NCI-H1105 treated with DMSO at 0.1 percent for 48 hours (cell line): ENCODE data around the gene KRTAP21-2.
"Not testable (repeated sequence)": the region's sequence is repeated elsewhere in the genome, so short reads cannot be mapped to it uniquely, and the experiment has no call there.

Experiments
- DNase-seq: peaks from one replicate; lab custom pipeline; 2025; lab: John Stamatoyannopoulos, UW

Gene KRTAP21-2

GRCh38 chr21:30747159-30747558, at the start of gene KRTAP21-2:
KRTAP21-2 (minus strand) TSS chr21:30747259; CDS start chr21:30747202, 57 bp downstream.
- no peak for DNase-seq

DNA sequence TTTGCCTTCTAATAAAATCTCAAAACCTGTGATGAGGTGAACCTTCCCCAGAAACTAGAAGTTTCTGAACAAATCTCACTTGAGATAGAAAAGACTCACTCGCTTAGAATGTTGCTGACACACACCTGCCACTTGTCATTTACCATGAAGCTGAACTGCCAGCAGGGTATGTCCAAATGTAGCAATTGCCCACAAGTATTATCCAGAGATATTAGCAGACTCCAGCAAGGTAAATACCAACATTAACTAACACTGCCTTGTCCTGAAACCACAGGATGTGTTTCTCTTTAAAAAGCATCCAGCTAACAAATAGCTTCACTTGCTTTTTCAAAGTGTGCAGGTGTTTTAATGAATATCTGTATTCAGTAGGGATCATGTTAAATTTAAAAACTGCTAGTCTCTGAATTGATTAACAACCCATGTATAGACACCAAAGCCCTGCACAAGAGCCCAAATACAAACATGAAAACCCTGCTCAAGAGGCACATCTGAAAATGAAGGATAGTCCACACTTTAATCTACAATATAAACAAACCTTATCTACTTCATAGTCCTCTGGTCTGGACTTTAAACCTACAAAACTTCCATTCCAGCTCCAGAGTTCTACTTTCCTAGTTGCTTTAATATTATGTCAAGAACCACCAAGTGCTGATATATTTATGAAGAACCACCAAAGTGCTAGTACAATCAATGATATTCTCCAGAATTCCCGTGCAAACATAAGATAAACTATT, 46.7 kb upstream of the KRTAP21-2 start:
- DNase-seq, result no peak

DNA sequence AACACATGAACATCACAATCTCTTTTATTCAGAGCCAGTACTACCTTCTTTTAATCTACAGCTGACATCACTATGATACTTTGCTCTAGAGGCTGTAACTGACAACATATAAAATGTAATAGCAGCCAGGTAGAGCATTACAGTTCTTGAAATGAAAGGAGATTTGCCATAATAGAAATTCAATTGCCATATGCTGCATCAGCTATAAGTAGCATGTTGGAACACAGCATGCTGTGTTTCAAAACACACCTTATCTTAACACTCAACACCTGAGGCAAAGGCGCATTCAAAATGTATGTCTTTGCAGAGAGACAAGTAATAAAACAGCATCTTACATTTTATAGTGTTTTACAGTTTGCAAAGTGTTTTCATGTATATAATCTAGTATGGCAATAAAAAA, 32.2 kb upstream of the KRTAP21-2 start:
- DNase-seq, result no peak

DNA sequence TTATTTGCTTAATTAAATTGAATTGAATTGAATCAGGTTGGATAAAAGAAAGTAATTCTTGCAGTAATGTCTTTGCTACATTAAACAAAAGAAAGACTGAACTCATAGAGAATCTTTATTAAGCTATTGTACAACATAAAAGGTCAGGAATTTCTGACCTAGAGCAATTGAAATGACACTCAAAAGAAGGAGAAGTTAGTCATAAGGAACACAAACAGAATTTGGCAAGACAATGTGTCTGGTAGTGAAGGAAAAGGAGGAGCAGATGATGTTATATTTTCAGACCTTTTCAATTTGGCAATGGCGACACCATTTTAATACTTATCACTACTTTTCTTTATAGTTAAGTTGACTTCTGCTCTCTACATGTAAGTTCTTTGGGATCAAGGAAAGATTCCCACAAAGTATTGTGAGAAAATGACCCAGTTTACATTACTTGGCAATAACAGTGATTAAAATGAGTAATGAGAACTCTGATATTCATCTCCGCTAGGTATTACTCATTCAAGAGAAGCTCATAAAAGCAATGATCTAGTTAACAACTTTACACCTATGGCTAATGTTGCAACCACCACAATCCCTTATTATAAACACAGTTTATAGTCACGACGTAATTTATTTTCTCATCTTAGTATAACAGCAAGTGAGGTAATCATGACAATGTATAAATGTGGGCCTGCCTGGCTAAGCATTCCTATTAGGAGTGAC, 22.8 kb upstream of the KRTAP21-2 start:
- DNase-seq, result no peak

GRCh38 chr21:30760776-30761175, 13.7 kb upstream of the KRTAP21-2 start:
- no peak for DNase-seq

DNA sequence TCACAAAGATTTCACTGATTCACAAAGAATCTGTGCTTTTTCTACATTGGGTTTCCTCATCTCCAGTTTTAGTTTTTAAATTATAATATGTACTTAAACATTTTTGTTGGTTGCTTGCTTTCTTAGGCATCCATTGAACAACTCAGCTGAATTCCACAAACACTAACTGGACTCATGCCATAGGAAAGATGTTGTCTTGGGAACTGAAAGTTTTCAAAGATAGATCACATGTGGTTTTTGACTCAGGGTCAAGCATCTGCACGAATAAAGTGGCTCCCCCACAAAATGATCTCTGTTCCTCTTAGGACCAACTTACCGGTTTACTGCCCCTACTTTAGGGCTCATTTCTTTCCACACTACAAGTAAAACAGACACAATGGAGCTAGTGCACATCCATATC, 11.2 kb upstream of the KRTAP21-2 start:
- DNase-seq, result no peak

DNA sequence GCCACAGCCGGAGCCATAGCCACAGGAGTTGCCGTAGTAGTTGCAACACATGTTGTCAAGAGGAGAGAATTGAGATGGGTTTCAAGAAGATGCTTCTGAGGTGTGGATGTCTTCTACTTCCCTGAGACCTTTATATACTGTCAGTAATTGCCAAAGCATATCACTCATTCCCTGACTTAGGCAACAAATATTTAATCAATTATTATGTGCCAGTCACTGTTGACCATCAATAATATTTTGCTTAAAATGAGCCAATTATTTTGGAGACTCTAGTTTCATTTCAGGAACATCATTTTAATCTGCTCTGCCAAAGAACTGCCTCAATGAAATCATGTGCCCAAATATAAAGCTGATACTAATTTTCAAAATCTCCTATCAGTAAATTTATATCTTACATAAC, 8.3 kb upstream of the KRTAP21-2 start, which contains the start of gene KRTAP21-1:
Gene KRTAP21-1 (minus strand): TSS at position 101 of the 400 bp plus-strand sequence. CDS start 50 bp downstream, at position 51.
- not testable (repeated sequence) for DNase-seq

DNA sequence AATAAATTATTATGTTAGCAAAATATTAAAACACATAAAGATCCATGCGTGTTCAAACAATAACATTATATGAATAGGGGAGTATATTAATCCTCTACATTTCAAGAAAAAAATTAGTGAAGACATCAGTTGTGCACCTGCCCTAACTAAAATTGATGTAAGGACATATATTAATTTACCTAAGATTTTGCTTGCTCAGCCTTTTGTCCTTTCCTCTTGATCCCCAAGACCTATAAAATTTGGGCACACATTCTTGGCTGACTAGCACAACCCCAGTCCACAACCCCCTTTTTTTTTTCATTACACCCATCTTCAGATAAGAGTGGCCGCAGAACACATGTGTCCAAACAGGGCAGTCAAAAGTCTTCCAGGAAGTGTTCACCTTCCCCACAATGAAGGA, 6.6 kb downstream of the KRTAP21-2 start:
- DNase-seq, result no peak

DNA sequence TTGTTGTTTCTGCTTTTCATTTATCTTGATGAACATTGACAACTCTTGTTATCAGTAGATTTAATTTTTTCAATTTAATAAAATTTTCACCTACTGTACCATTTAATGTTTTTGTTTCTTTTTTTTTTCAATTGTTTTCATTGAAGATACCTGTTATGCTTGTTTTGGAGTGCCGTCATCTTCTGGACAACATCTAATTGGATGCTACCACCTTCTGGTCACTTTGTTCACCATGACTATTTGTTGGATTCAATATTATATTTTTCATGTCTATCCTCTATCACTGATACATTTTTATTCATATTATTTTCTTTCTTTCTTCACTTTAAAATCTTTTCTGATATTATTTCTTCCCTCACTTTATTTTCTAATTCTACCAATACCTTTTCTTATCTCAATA, 14.0 kb downstream of the KRTAP21-2 start:
- no peak for DNase-seq

GRCh38 chr21:30726726-30727125, 20.3 kb downstream of the KRTAP21-2 start:
- no peak for DNase-seq

- no peak for DNase-seq
Measured at GRCh38 chr21:30719401-30719800, 27.7 kb downstream of the KRTAP21-2 start.

GRCh38 chr21:30718239-30718909, 28.7 kb downstream of the KRTAP21-2 start, which contains the start of gene KRTAP21-3:
KRTAP21-3 (minus strand) TSS chr21:30718777; CDS start chr21:30718759, 18 bp downstream.
- no peak for DNase-seq

DNA sequence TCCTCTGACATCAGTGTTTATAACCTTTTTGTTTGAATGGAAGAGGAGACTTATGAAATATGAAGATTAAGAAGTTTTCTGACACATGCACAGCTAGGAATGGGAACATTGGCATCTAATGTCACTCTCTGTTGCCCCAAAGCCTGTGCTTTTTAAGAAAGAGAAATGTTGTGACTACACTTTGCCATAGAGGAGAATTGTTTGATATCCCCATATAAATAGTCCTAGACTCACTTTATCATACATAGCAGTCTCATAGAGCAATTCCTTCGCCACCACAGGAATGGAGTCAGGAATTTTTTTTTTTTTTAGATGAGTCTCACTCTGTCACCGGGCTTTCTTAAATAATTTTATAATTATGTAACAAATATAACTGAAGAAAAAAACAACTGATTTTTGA, 30.0 kb downstream of the KRTAP21-2 start:
- DNase-seq, result no peak

GRCh38 chr21:30714946-30715345, 32.1 kb downstream of the KRTAP21-2 start:
- DNase-seq, result no peak

DNA sequence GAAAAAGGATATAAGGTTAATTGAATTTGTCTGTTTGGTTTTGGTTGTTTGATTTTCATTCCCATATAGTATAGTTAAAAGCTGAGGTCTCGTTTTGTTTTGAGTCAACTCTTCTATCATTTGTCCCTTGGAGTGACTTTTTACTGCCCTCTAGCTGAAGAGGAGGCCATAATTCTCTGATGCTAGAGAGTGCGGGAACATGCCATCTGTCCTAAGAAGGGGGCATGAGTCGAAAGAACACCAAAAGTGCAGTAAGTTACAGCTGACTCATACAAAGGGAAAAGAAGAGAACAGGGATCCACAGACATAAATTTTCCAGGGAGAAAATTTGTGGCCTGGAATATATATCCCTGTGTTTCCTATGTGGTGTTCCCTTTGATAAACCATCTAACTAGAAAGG, 32.6 kb downstream of the KRTAP21-2 start:
- DNase-seq, result no peak

DNA sequence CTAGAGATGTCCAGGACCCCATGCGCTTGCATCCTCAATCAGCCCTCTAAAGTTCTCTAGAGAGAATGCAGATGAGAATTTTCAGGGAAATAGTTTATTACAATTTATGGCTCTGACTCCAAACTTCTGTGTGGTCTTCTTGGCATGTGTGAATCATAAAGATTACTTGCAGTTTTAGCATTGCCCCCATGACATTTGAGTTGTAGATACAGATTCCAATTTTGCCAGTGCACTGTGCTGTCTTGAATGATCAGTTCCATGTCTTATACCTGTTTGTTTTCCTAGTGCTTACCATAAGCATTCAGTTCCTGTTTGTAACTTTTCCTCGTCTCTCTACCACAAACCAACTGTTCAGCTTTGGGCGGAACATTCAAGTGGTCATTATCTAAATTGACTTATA, 33.3 kb downstream of the KRTAP21-2 start:
- DNase-seq, result no peak

DNA sequence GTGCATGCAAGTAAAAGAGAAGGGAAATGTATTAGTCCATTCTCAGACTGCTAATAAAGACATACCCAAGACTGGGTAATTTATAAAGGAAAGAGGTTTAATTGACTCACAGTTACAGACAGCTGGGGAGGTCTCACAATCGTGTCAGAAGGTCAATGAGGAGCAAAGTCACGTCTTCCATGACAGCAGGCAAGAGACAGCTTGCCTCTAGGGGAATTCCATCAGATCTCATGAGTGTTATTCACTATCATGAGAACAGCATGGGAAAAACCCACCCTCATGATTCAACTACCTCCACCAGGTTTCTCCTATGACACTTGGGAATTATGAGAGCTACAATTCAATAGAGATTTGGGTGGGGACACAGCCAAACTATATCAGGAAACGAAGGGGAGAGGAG, 36.6 kb downstream of the KRTAP21-2 start:
- no peak for DNase-seq

GRCh38 chr21:30707409-30707808, 39.6 kb downstream of the KRTAP21-2 start:
- DNase-seq, result no peak
